GM06990 (cell line): ENCODE measurements around the gene SLC39A7.

Source experiments
- DNase-seq: peaks from one replicate; pipeline ENCODE4 v3.0.0-alpha.2; 2011; ENCODE audit not compliant: insufficient read length; ENCODE audit errors: extremely low read depth
- H3K27me3 ChIP-seq: replicated peaks from 2 replicates; pipeline ENCODE4 v1.6.0; 2011; ENCODE audit warnings: low read length; ENCODE audit not compliant: control insufficient read depth, insufficient read depth
- H3K36me3 ChIP-seq: 2 replicates; pipeline ENCODE4 v1.5.1; 2011; ENCODE audit warnings: low read length; ENCODE audit not compliant: control insufficient read depth, insufficient read depth
- H3K4me3 ChIP-seq: replicated peaks from 2 replicates; pipeline ENCODE4 v1.5.1; 2011; ENCODE audit warnings: low read depth, mild to moderate bottlenecking, control low read depth, low read length
- TF ChIP-seq, protein P1 (sequence below): IDR thresholded peaks from 2 replicates; pipeline ENCODE4 v1.5.1; 2011; ENCODE audit warnings: low read length, control low read depth, mild to moderate bottlenecking, inconsistent platforms; ENCODE audit not compliant: insufficient read depth, poor library complexity, severe bottlenecking

Gene SLC39A7

DNA sequence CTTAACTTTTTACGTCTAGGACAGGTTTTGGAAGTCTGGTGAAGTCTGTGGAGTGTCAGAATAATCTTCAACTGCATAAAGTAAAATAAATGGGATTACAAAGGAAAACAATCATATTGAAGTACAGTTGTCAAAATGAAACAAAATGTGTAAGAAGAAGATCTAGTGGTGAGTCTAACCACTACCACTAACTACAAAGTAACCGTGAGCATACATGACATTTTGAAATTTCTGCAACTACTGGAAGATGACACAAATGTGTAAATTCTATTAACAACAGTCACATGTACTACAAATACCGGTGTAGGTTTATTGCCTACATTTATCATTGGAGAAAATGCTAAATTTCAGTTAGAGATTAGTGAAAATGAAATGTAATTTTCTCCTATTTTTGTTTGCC, 41.3 kb downstream of the SLC39A7 start:
- TF ChIP-seq, protein P1, sequence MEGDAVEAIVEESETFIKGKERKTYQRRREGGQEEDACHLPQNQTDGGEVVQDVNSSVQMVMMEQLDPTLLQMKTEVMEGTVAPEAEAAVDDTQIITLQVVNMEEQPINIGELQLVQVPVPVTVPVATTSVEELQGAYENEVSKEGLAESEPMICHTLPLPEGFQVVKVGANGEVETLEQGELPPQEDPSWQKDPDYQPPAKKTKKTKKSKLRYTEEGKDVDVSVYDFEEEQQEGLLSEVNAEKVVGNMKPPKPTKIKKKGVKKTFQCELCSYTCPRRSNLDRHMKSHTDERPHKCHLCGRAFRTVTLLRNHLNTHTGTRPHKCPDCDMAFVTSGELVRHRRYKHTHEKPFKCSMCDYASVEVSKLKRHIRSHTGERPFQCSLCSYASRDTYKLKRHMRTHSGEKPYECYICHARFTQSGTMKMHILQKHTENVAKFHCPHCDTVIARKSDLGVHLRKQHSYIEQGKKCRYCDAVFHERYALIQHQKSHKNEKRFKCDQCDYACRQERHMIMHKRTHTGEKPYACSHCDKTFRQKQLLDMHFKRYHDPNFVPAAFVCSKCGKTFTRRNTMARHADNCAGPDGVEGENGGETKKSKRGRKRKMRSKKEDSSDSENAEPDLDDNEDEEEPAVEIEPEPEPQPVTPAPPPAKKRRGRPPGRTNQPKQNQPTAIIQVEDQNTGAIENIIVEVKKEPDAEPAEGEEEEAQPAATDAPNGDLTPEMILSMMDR: no peak

DNA sequence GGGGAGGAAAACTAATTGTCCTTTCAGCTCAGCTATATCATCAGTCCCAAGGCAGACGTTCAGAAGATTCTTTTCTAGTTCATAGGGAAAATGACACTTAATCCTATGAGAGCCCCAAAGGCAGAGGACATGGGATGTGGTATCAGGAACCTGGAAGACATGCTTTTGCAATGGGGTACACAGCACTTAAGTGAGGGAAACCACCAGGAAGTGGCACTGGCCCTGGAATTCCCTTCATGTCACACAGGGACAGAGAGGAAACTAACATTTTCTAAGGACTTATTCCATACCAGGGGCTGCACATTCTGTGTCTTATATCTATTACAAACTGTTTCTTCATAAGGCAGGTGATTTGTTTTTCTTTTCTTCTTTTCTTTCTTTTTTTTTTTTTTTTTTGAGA, 42.8 kb downstream of the SLC39A7 start:
- H3K27me3 ChIP-seq: no peaks in the 10 kb centered on the region
- no peak overlapping the region for H3K4me3 ChIP-seq
- DNase-seq: no peak
- TF ChIP-seq, protein P1: no peak
- no peaks in the 10 kb centered on the region for H3K36me3 ChIP-seq

More for the DNA sequence above, 41.3 kb downstream of the SLC39A7 start:
- DNase-seq: no peak
- H3K27me3 ChIP-seq: no peaks in the 10 kb centered on the region
- no peak overlapping the region for H3K4me3 ChIP-seq
- H3K36me3 ChIP-seq: no peaks in the 10 kb centered on the region

DNA sequence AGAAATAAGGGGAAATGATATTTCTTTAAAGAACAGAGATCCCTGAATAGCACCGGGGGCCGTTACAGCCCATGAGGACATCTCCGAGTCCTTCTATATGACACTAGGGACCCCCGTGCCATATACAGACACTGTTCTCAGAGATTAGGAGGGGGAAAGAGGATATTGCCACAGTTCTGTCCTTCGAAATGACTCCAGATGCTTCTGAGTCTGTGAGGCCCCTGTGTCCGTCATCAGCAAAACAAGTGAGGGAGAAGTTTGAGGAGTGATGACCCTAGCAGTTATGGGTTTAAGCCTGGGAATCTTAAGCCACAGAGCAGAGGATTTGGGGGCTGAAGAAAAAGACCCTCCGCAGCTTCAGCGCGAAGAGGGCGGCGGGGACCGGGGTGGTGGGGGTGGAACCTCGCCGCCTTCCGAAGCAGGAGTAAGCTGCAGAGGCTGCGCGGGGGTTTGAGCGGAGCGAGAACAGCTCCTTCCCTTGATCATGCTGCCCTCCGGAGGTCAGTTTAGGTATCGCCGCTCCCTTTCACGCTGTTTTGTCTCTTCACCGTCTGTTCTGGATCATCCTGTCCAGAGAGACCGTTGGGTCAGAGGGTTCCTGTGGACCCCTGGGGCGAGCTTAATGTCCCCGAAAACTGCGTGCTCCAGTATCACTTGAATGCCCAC, 47.4 kb downstream of the SLC39A7 start:
- peak; percentile 82 for DNase-seq
- H3K4me3 ChIP-seq: peak overlapping the region; percentile 92

DNA sequence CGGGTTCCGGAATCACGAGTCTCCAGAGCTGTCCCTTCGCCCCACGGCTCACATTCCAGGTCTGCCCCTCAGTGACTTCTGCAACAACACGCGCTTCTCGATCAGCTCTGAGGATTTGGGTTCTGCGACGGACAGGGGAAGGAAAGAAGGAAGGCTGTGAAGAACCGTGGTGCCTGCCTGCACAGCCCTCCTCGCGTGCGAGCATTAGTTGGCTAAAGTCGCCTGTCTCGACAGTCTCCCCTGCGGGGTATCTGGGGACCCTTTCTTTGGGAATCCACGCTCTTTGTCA, 47.9 kb downstream of the SLC39A7 start:
- TF ChIP-seq, protein P1: no peak
- H3K27me3 ChIP-seq: no peaks in the 10 kb centered on the region
- DNase-seq: no peak

More for the DNA sequence above, 47.4 kb downstream of the SLC39A7 start:
- TF ChIP-seq, protein P1: peak; percentile 92
- Histone ChIP-seq H3K36me3 (peaks cover 2% of the 10 kb centered on the region), H3K27me3 (no peaks in the 10 kb centered on the region)

DNA sequence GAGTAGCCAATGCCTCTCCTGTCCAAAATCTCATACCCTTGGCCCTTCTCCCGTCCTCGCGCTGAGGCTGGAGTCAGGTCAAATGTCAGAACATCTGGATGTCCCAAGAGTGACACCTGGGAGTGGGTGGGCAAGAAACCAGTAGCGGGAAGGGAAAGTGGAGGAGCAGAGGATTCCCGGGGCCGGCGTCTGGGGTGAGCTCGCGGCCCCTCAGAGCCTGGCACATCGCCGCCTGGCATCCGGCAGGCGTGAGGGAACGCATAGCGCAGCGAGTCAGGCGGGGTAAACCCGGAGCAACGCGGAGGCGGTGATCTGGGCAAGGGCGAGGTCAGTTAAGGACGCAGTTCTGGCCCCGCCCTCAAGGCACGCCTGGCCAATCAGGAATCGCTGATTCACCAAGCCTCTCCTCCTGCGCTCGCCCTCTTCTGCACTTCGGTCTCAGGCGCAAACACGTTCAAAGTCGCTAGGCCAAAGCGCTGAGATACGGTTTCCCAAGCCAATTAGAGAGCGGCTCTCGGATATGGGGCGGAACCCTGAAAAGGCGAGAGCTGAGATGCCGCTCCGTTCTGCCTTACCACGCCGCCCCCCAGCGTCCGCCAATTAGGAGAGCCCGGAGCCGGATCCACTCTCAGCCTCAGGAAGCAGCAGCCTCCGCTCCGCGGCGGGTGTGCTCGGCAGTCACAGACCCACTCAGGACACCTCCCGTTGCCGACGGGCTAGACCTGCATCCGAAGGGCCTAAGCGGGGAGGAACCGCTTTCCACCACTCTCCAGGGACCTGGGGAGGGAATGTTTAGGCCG, 48.5 kb downstream of the SLC39A7 start:
- TF ChIP-seq, protein P1: no peak
- H3K36me3 ChIP-seq: peaks cover 2% of the 10 kb centered on the region
- no peaks in the 10 kb centered on the region for H3K27me3 ChIP-seq
- peak; percentile 95 for DNase-seq
- H3K4me3 ChIP-seq: peak overlapping the region; percentile 92

More for the DNA sequence above, 47.9 kb downstream of the SLC39A7 start:
- Histone ChIP-seq H3K4me3 (peak overlapping the region; percentile 92), H3K36me3 (peaks cover 2% of the 10 kb centered on the region)
